ENCODE results near the gene MTCH2. TPM values are rescaled to one million over a fixed set of nuclear protein-coding genes. Genes with fewer than 3 reads are reported as not detected.

MTCH2 gene
- total and polyA plus RNA-seq, 2 donors (not counting 1 experiment from before 2014, with no cell fraction given), result 64.4 to 169 TPM

DNA sequence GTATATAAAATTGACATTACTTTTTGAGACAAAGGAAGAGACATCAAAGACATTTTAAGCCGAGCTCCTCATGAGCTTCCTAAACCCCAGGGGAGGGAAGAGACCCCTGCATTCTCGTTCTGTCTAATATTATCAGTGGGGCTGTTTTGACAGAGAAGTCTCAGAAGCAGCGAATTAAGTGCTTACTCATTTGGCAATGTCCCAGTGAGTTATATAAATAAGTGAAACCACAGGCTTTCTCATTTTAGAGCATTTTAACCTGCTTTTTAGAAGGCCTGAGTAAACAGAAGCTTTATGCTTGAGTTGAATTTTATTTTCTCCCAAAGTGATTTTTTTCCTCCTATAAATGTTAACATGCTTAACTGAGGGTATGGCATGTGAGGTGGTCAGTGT is 24.9 kb downstream of the MTCH2 start:
- H3K36me3 ChIP-seq (ENCODE audit: control insufficient read depth, insufficient read depth, low read length), result peaks cover 7% of the 10 kb centered on the region
- H3K4me2 ChIP-seq (ENCODE audit: extremely low read depth, insufficient read depth, low read length), result peak overlapping the region; percentile 61
- no peaks in the 10 kb centered on the region for H4K20me1 ChIP-seq (ENCODE audit: control insufficient read depth, extremely low read depth, insufficient read depth, low read length)
- H3K27me3 ChIP-seq (ENCODE audit: control insufficient read depth, insufficient read depth, low read length), result no peaks in the 10 kb centered on the region
- peak; percentile 76 to 82 for DNase-seq (ENCODE audit: low read depth in 2 of 2)
- H2AFZ ChIP-seq (ENCODE audit: low read length), result no peak overlapping the region
- no peaks in the 10 kb centered on the region for H3K79me2 ChIP-seq (ENCODE audit: control insufficient read depth, insufficient read depth, low read length)
- peak overlapping the region; percentile 11 for H3K27ac ChIP-seq (ENCODE audit: insufficient read depth, low read length)
- H3K4me3 ChIP-seq (replicated peaks in 1 of 4; ENCODE audit: control extremely low read depth in 1 of 4, insufficient read depth in 1 of 4, low read depth in 3 of 4, low read length in 4 of 4), result no peak overlapping the region
- no peak overlapping the region for H3K9ac ChIP-seq (ENCODE audit: insufficient read depth, low read length)
- no peaks in the 10 kb centered on the region for H3K9me3 ChIP-seq (ENCODE audit: control insufficient read depth, insufficient read depth, low read depth, low read length)
- no peak for TF ChIP-seq EZH2 (IDR thresholded peaks at IDR 0.05; ENCODE audit: low read length, missing control alignments)
- TF ChIP-seq, protein P1, sequence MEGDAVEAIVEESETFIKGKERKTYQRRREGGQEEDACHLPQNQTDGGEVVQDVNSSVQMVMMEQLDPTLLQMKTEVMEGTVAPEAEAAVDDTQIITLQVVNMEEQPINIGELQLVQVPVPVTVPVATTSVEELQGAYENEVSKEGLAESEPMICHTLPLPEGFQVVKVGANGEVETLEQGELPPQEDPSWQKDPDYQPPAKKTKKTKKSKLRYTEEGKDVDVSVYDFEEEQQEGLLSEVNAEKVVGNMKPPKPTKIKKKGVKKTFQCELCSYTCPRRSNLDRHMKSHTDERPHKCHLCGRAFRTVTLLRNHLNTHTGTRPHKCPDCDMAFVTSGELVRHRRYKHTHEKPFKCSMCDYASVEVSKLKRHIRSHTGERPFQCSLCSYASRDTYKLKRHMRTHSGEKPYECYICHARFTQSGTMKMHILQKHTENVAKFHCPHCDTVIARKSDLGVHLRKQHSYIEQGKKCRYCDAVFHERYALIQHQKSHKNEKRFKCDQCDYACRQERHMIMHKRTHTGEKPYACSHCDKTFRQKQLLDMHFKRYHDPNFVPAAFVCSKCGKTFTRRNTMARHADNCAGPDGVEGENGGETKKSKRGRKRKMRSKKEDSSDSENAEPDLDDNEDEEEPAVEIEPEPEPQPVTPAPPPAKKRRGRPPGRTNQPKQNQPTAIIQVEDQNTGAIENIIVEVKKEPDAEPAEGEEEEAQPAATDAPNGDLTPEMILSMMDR (conservative IDR thresholded peaks at IDR 0.05 in 1 of 2, IDR thresholded peaks at IDR 0.05 in 1 of 2; ENCODE audit: low read depth in 1 of 2, low read length in 2 of 2), result no peak
- peaks cover 11% of the 10 kb centered on the region for H3K4me1 ChIP-seq (ENCODE audit: control insufficient read depth, extremely low read depth, insufficient read depth, low read length)

DNA sequence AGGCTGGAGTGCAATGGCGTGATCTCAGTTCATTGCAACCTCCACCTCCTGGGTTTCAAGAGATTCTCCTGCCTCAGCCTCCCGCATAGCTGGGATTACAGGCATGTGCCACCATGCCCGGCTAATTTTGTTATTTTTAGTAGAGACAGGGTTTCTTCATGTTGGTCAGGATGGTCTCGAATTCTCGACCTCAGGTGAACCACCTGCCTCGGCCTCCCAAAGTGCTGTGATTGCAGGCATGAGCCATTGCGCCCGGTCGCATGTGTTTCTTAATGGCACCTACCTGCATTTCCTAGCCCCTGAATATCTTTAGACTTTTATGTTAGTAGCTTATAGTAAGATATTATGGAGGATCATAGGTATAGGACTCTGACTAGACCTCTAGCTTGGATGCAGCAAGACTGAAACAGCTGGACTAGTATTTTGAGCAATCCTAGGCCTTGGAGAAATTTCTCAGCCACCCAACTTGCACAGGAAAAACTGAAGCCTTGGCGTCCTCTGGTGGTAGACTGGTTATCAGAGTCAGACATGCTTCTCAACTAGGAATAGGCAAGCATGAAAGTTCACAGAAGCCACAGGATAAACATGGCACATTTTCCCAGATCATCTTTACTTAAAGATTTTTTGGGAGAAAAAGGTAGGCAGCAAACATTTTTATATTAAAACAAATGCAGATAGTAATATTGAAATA is 25.5 kb downstream of the MTCH2 start:
- H4K20me1 ChIP-seq (ENCODE audit: control insufficient read depth, extremely low read depth, insufficient read depth, low read length), result no peaks in the 10 kb centered on the region
- H3K4me1 ChIP-seq (ENCODE audit: control insufficient read depth, extremely low read depth, insufficient read depth, low read length), result peaks cover 11% of the 10 kb centered on the region
- peaks cover 6% of the 10 kb centered on the region for H3K36me3 ChIP-seq (ENCODE audit: control insufficient read depth, insufficient read depth, low read length)
- no peak for TF ChIP-seq EZH2 (IDR thresholded peaks at IDR 0.05; ENCODE audit: low read length, missing control alignments)
- TF ChIP-seq, protein P1 (conservative IDR thresholded peaks at IDR 0.05 in 1 of 2, IDR thresholded peaks at IDR 0.05 in 1 of 2; ENCODE audit: low read depth in 1 of 2, low read length in 2 of 2), result peak; percentile 99 to 100
- H3K27ac ChIP-seq (ENCODE audit: insufficient read depth, low read length), result peak overlapping the region; percentile 11
- no peaks in the 10 kb centered on the region for H3K79me2 ChIP-seq (ENCODE audit: control insufficient read depth, insufficient read depth, low read length)
- no peaks in the 10 kb centered on the region for H3K27me3 ChIP-seq (ENCODE audit: control insufficient read depth, insufficient read depth, low read length)
- no peak overlapping the region for H3K4me3 ChIP-seq (replicated peaks in 1 of 4; ENCODE audit: control extremely low read depth in 1 of 4, insufficient read depth in 1 of 4, low read depth in 3 of 4, low read length in 4 of 4)
- H3K9ac ChIP-seq (ENCODE audit: insufficient read depth, low read length), result no peak overlapping the region
- no peaks in the 10 kb centered on the region for H3K9me3 ChIP-seq (ENCODE audit: control insufficient read depth, insufficient read depth, low read depth, low read length)
- H2AFZ ChIP-seq (ENCODE audit: low read length), result no peak overlapping the region
- DNase-seq (ENCODE audit: low read depth in 2 of 2), result peak; percentile 65 to 90
- H3K4me2 ChIP-seq (ENCODE audit: extremely low read depth, insufficient read depth, low read length), result peak overlapping the region; percentile 61

DNA sequence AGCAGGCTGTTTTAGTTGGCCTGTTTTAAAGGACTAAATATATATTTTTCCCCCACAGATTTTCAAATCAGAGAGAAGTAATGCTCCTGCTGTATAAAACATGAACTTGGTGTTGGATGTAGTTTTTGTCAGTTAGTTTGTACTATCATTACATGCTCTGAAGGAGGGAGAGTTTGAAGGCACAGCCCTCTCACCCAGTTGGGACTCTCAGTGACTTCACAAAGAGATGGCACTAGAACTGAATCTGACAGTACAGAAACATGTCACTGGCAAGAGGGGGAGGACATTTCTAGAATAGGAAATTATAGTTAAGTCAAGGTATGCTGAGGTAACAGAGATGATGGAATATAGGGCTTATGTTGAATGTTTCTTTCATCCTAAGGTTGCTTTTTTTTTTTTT is 27.1 kb downstream of the MTCH2 start:
- no peaks in the 10 kb centered on the region for H3K9me3 ChIP-seq (ENCODE audit: control insufficient read depth, insufficient read depth, low read depth, low read length)
- no peak overlapping the region for H3K4me2 ChIP-seq (ENCODE audit: extremely low read depth, insufficient read depth, low read length)
- H3K4me3 ChIP-seq (replicated peaks in 1 of 4; ENCODE audit: control extremely low read depth in 1 of 4, insufficient read depth in 1 of 4, low read depth in 3 of 4, low read length in 4 of 4), result no peak overlapping the region
- no peak overlapping the region for H3K9ac ChIP-seq (ENCODE audit: insufficient read depth, low read length)
- no peaks in the 10 kb centered on the region for H3K79me2 ChIP-seq (ENCODE audit: control insufficient read depth, insufficient read depth, low read length)
- no peak overlapping the region for H2AFZ ChIP-seq (ENCODE audit: low read length)
- H3K27me3 ChIP-seq (ENCODE audit: control insufficient read depth, insufficient read depth, low read length), result no peaks in the 10 kb centered on the region
- peaks cover 11% of the 10 kb centered on the region for H3K4me1 ChIP-seq (ENCODE audit: control insufficient read depth, extremely low read depth, insufficient read depth, low read length)
- H3K36me3 ChIP-seq (ENCODE audit: control insufficient read depth, insufficient read depth, low read length), result peaks cover under 1% of the 10 kb centered on the region
- DNase-seq (ENCODE audit: low read depth in 2 of 2), result no peak
- TF ChIP-seq, protein P1 (conservative IDR thresholded peaks at IDR 0.05 in 1 of 2, IDR thresholded peaks at IDR 0.05 in 1 of 2; ENCODE audit: low read depth in 1 of 2, low read length in 2 of 2), result no peak
- no peak for TF ChIP-seq EZH2 (IDR thresholded peaks at IDR 0.05; ENCODE audit: low read length, missing control alignments)
- no peaks in the 10 kb centered on the region for H4K20me1 ChIP-seq (ENCODE audit: control insufficient read depth, extremely low read depth, insufficient read depth, low read length)
- H3K27ac ChIP-seq (ENCODE audit: insufficient read depth, low read length), result no peak overlapping the region
